ENCODE data around the gene EEF1AKMT1.
"Not testable (repeated sequence)": the region's sequence is repeated elsewhere in the genome, so short reads cannot be mapped to it uniquely, and the experiment has no call there.

Gene EEF1AKMT1

DNA sequence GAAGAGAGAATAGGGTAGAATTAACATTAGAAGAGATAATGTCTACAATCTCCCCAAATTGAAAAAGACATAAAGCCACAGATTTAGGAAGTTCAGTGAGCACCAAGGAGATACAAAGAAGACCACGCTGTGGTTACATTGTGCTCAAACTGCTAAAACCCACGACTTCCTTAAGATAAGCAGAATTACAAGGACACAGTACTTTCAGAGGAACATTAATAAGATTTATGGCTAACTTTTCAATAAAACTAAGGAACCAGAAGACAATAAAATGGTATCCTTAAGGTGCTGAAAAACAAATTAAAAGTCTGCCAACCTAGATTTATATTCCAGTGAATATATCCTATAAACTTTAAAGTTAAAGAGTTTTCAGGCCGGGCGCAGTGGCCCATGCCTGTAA, 77.7 kb downstream of the EEF1AKMT1 start:
- DNase-seq (ENCODE audit: low read depth in 3 of 3): no peak

DNA sequence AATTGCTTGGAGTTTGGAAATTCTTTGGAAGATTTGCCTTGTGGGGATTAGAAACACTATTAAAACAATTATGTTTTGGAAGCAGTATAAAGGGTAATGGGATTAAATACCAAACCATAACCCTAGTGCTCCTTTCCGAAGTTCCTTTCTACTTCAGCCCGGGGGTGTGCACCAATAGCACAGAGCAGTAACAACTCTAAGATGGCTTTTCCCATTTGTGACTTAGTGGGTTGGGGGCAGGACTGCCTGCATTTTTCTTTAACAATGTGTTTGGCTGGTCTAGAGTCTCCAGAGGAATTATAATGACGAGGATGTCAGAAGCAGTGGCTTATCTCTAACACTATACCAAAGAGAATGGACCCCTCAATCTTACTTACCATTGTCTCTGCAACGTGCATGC, 82.1 kb downstream of the EEF1AKMT1 start:
- no peak for DNase-seq (ENCODE audit: low read depth in 3 of 3)

DNA sequence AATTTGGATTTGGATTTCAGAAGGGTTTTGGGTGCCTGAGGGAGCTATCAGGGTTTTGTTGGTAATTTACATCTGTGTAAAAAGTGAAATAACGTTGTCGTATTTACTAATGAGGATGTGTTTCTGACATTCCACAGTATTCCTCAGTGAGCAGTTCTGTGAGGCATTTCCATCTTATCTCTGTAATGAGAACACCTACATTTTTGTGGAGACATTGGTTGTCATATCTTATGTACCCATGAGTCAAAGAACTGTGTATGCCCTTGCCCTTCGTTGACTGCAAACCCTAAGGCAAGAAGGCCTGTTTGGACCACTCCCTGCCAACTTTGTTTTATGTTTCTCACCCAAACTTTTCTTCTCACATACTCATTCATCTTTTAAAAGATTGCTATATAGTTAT, 84.5 kb downstream of the EEF1AKMT1 start:
- no peak for DNase-seq (ENCODE audit: low read depth in 3 of 3)

DNA sequence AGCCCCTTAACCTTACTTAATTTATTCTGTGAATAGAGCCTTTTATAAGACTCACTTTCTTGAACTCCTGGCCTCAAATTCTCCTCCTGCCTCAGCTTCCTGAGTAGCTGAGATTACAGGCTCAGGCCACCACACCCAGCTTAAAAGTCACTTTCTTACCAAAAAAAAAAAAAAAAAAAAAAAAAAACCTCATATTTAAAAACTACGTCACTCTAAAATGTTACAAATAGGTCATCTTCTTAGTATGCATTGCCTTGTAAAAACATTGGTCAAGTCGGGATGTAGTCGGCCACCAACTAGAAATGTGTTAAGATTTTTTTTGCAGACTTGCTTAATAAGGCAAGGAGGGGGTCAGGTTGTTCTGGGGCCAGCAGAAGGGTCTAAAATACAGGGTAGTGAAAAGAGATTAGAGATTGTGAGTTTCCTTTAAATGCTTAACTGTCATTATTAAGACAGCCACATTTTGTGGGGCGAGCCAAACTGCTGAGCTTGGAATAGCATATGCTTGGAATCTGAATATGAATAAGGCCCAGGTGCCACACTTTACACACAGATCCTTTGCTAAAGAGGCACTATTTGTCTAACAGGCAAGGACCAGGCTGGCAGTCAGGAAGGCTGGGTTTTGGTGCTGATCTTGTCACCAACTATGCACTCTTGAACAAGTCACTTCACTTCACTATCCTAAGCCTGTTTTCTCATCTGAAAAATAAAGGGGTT, 86.7 kb downstream of the EEF1AKMT1 start:
- DNase-seq (ENCODE audit: low read depth in 3 of 3): no peak

DNA sequence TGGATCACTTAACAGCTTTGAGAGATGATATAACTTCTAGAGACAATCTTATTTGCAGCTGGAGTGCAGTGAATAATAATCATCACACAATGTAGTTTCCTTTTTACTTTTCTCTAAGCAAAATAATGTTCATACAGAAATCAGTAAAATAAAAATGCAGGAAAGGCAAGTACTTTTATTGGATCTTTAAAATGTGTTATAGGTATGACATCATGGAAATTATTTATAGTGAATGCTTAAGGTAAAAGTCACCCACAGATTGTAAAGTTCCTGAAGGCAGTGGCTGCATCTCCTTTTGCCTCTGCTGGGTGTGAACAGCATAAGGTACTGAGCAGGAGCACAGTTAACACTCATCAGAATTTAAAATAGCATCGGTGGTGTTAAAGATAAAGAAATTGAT, 87.6 kb downstream of the EEF1AKMT1 start:
- DNase-seq (ENCODE audit: low read depth in 3 of 3): no peak

DNA sequence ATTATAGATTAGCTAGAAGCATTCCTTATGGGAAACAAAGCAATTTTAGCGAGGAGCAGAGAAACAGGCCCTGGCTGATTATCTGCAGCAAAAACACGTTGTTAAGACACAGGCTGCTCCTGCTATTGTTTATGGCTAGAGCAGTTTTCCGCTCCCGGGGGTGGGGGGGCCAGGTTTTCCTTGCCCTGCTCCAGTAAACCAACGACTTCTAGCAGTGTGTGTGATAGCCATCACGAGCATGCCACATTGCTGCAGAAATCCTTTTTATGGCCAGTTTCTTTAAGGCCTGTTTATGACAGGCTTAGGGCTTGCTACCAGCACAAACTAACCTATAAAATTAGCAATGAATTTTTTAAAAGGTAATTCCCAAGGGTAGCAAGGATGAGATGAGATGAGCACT, 88.7 kb downstream of the EEF1AKMT1 start:
- DNase-seq (ENCODE audit: low read depth in 3 of 3): no peak

DNA sequence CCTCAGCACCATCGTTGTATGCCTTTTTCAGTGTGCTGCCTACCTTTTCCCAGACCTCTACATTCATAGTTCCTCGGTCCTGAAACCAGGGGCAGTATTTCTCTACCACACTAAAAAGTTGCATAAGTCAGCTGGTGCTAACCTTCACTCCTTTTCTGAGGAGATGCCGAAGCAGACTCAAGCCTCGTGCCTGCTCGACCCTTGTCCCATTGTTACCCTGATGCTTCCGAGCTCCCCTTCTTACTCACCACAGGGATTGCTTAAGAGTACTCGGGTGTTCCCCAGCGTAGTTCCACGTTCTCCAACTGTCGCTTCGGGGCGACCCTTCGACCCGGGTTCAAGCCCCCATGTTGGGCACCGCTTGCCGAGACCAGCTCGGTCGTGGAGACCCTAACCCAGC, 89.2 kb downstream of the EEF1AKMT1 start:
- DNase-seq (ENCODE audit: low read depth in 3 of 3): no peak

DNA sequence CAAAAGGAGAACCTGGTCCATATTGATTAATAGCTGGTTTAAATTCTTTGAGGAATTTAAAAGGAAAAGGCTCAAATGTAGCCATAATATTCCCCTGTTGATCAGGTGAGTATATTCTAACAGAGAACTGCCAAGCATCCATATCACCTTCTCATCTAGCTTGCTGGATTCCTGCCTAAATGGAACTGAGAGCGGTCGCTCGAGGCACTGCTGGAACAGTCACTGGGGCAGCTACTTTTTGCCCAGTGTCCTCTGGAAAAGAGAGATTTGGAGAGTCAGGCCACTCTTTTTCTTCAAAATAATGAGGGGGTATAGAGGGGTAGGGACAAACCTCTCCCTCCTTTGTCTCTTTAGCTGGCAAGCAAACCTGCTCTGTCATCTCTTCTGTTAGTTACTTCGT, 89.7 kb downstream of the EEF1AKMT1 start:
- DNase-seq (ENCODE audit: low read depth in 3 of 3): no peak

DNA sequence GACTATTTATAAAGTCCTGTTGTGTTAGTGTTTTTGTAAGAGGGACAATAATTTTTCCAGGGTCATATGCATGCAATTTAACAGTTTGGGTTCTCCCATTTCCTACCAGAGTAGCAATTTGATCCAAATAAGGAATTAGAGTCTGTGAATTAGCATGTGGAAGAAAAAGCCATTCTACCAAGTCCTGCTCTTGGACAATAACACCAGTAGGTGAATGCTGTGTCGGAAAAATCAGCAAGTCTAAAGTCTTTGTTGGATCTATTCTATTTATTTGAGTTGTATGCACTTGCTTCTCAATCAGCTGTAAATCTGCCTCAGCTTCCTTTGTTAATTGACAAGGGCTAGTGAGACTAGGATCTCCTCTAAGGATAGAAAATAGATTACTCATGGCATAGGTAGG, 91.7 kb downstream of the EEF1AKMT1 start:
- no peak for DNase-seq (ENCODE audit: low read depth in 3 of 3)

DNA sequence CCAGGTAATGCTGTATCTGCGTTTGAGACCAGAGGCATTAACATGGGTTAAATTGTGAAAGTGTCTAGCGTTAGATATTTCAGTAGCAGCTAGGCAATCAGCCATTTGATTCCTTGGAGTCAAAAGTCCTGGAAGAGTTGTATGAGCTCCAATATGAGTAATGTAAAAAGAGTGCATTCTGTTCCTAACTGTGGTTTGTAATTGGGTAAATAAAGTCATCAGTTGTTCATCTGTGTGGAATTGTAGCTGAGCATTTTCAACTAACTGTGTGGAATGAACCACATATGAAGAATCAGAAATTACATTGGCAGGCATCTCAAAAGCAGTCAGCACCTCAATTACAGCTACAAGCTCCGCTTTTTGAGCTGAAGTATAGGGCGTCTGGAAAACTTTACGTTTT, 92.3 kb downstream of the EEF1AKMT1 start:
- not testable (repeated sequence) for DNase-seq (ENCODE audit: low read depth in 3 of 3)

DNA sequence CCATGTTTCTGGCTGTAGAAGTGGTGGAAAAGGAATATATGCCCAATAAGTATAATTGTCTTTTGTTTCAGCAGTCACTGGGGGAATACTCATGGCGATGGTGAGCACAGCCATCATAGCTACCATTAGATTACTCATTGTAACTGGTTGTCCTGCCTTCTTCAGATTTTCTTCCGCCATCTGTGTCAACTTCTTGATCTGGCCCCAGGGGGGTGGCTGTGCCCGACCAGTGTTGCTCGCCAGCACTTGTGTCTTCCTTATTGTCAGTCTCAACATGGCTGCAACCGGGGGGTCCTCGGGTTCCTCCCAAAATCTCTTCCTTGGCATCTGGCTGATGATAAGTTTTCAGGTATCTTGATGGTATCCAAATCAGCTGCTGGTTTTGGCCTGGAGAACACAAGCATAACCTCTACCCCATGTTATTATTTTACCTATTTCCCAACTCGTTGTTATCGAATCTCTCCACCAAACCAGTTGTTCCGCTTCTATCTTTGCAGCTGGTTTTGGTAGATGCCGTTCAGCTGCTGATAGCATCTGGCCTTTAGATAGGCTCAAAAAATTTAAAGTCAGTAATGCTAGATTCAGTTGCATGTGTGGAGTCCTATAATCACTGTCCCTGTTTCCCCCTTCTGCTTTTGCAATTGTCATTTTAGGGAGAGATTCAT, 93.2 kb downstream of the EEF1AKMT1 start:
- DNase-seq (ENCODE audit: low read depth in 3 of 3): no peak

DNA sequence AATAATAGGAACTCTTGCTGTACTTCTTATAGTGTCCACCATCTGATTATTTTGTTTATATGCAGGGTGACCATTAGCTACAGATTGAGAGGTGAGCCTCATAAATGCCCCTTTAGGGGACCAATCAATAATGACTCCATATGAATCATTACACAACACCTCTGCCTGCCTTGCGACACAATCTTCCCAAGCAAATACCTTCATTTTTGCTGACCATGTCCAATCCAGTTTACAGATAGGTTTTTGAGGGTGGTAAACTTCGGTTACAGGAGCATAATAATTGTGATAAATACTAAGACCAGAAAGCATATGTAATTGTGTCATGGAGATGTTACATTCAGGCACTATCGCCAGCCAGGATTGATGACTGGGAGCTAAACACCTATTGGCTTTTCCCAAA, 93.9 kb downstream of the EEF1AKMT1 start:
- no peak for DNase-seq (ENCODE audit: low read depth in 3 of 3)

Measured in stimulated activated CD4-positive, alpha-beta T cell treated with anti-CD3 and anti-CD28 coated beads, TNF-alpha, amount 100 ng/mL, for 48 hours (primary cell).